HG03457 (cell line): ENCODE data around the gene CDKN2AIP.
"Not testable (repeated sequence)": the region's sequence is repeated elsewhere in the genome, so short reads cannot be mapped to it uniquely, and the experiment has no call there.

Experiments used
- ATAC-seq: cut with Tn5 transposase; IDR thresholded peaks from one replicate; pipeline ENCODE4 v1.9.1; 2021; ENCODE audit warnings: moderate number of reproducible peaks; ENCODE audit not compliant: unreplicated experiment

CDKN2AIP gene

GRCh38 chr4:183448436-183448835 is 4.0 kb downstream of the CDKN2AIP start:
- ATAC-seq = no peak

GRCh38 chr4:183449193-183449882 is 4.9 kb downstream of the CDKN2AIP start:
- no peak for ATAC-seq

GRCh38 chr4:183450108-183450507 is 5.7 kb downstream of the CDKN2AIP start:
- ATAC-seq = no peak

GRCh38 chr4:183455431-183456195 is 11.2 kb downstream of the CDKN2AIP start:
- ATAC-seq = no peak

- no peak for ATAC-seq
These were observed 13.6 kb downstream of the CDKN2AIP start for GRCh38 chr4:183458005-183458404.

- ATAC-seq = not testable (repeated sequence)
These were observed 19.6 kb downstream of the CDKN2AIP start for GRCh38 chr4:183463903-183464619.

- ATAC-seq = not testable (repeated sequence)
These were observed 21.4 kb downstream of the CDKN2AIP start for GRCh38 chr4:183465879-183466278.

GRCh38 chr4:183467246-183467645 is 22.8 kb downstream of the CDKN2AIP start:
- no peak for ATAC-seq

- ATAC-seq = no peak
These were observed 24.0 kb downstream of the CDKN2AIP start for GRCh38 chr4:183468210-183469095.

GRCh38 chr4:183469285-183469684 is 24.8 kb downstream of the CDKN2AIP start:
- no peak for ATAC-seq

- ATAC-seq = no peak
These were observed 25.5 kb downstream of the CDKN2AIP start for GRCh38 chr4:183469936-183470335.

- no peak for ATAC-seq
These were observed 26.4 kb downstream of the CDKN2AIP start for GRCh38 chr4:183470821-183471220.

GRCh38 chr4:183471946-183472708 is 27.7 kb downstream of the CDKN2AIP start:
- no peak for ATAC-seq

GRCh38 chr4:183478123-183478522 is 33.7 kb downstream of the CDKN2AIP start:
- ATAC-seq = no peak

- no peak for ATAC-seq
These were observed 34.5 kb downstream of the CDKN2AIP start for GRCh38 chr4:183478926-183479325.

GRCh38 chr4:183482515-183483095 is 38.2 kb downstream of the CDKN2AIP start:
- ATAC-seq = not testable (repeated sequence)

- no peak for ATAC-seq
These were observed 39.6 kb downstream of the CDKN2AIP start for GRCh38 chr4:183483997-183484396.

- ATAC-seq = no peak
These were observed 41.1 kb downstream of the CDKN2AIP start for GRCh38 chr4:183485411-183486160.

- no peak for ATAC-seq
These were observed 48.4 kb downstream of the CDKN2AIP start for GRCh38 chr4:183492791-183493222.
